SJSA1 (cell line): ENCODE data around the gene CAMTA1. TPM values are rescaled to one million over a fixed set of nuclear protein-coding genes. Genes with fewer than 3 reads are reported as not detected.

Experiments
- DNase-seq, 2 experiments: peaks; one replicate each; pipeline ENCODE4 v3.0.0-alpha.2; 2015 to 2020; ENCODE audit warnings: low spot score in 2 of 2, low read depth in 1 of 2
- H3K27ac ChIP-seq: fragments of 250-450 bp; sonication (Bioruptor Pico); 2 replicates; pipeline ENCODE4 v1.5.1; 2020; ENCODE audit warnings: mild to moderate bottlenecking, moderate library complexity
- H3K27me3 ChIP-seq: fragments of 250-450 bp; sonication (Bioruptor Pico); replicated peaks from 2 replicates; pipeline ENCODE4 v1.5.1; 2020; ENCODE audit warnings: mild to moderate bottlenecking, moderate library complexity
- H3K36me3 ChIP-seq: fragments of 250-450 bp; sonication (Bioruptor Pico); 2 replicates; pipeline ENCODE4 v1.5.1; 2020; ENCODE audit warnings: mild to moderate bottlenecking
- H3K4me1 ChIP-seq: fragments of 250-450 bp; sonication (Bioruptor Pico); replicated peaks from 2 replicates; pipeline ENCODE4 v1.6.1; 2021; ENCODE audit warnings: mild to moderate bottlenecking
- H3K4me3 ChIP-seq: fragments of 250-450 bp; sonication (Bioruptor Pico); 2 replicates; pipeline ENCODE4 v1.5.1; 2020; ENCODE audit warnings: mild to moderate bottlenecking
- H3K9me3 ChIP-seq: fragments of 250-450 bp; sonication (Bioruptor Pico); replicated peaks from 2 replicates; pipeline ENCODE4 v1.5.1; 2020; ENCODE audit warnings: mild to moderate bottlenecking
- total RNA-seq: library from RNA; depleted of rRNA; stranded (reverse); fragments of >200 nt; shearing (Covaris generic); gene quantifications from 2 replicates; pipeline ENCODE4 v1.2.3, GENCODE V29; 2014

The CAMTA1 gene
- total RNA-seq, 1 experiment from 2014 or later: 136 TPM

- no peak overlapping the region for H3K4me3 ChIP-seq
- H3K27me3 ChIP-seq: 0 out of 2 replicates have a peak, but pooled peaks cover 3% of the 10 kb centered on the region
- no peaks in the 10 kb centered on the region for H3K4me1 ChIP-seq
- no peaks in the 10 kb centered on the region for H3K9me3 ChIP-seq
- no peak for DNase-seq
- H3K27ac ChIP-seq: no peak overlapping the region
- no peaks in the 10 kb centered on the region for H3K36me3 ChIP-seq
These were observed 726.1 kb downstream of the CAMTA1 start for GRCh38 chr1:7511381-7511780.

GRCh38 chr1:7513081-7513480 is 727.8 kb downstream of the CAMTA1 start:
- DNase-seq: no peak
- Histone ChIP-seq H3K27me3 (no peaks in the 10 kb centered on the region; the same call in 1 of the 2 replicates), H3K4me3 (no peak overlapping the region), H3K4me1 (no peaks in the 10 kb centered on the region), H3K27ac (no peak overlapping the region), H3K9me3 (no peaks in the 10 kb centered on the region), H3K36me3 (no peaks in the 10 kb centered on the region)

- Histone ChIP-seq H3K4me3 (no peak overlapping the region), H3K4me1 (no peaks in the 10 kb centered on the region), H3K27me3 (no peaks in the 10 kb centered on the region; the same call in 1 of the 2 replicates), H3K9me3 (no peaks in the 10 kb centered on the region), H3K36me3 (no peaks in the 10 kb centered on the region), H3K27ac (no peak overlapping the region)
- DNase-seq: no peak
These were observed 729.9 kb downstream of the CAMTA1 start for GRCh38 chr1:7515175-7515574.

GRCh38 chr1:7515904-7516303 is 730.6 kb downstream of the CAMTA1 start:
- no peaks in the 10 kb centered on the region for H3K9me3 ChIP-seq
- H3K27ac ChIP-seq: no peak overlapping the region
- no peaks in the 10 kb centered on the region for H3K36me3 ChIP-seq
- no peak overlapping the region for H3K4me3 ChIP-seq
- DNase-seq: no peak
- no peaks in the 10 kb centered on the region for H3K4me1 ChIP-seq
- no peaks in the 10 kb centered on the region; the same call in 1 of the 2 replicates for H3K27me3 ChIP-seq

GRCh38 chr1:7516341-7516740 is 731.1 kb downstream of the CAMTA1 start:
- H3K36me3 ChIP-seq: no peaks in the 10 kb centered on the region
- H3K27ac ChIP-seq: no peak overlapping the region
- no peaks in the 10 kb centered on the region for H3K4me1 ChIP-seq
- no peak overlapping the region for H3K4me3 ChIP-seq
- no peak for DNase-seq
- no peaks in the 10 kb centered on the region; the same call in 1 of the 2 replicates for H3K27me3 ChIP-seq
- H3K9me3 ChIP-seq: no peaks in the 10 kb centered on the region

GRCh38 chr1:7516929-7517328 is 731.7 kb downstream of the CAMTA1 start:
- peaks cover 3% of the 10 kb centered on the region; the same call in 1 of the 2 replicates for H3K27me3 ChIP-seq
- H3K27ac ChIP-seq: no peak overlapping the region
- no peak overlapping the region for H3K4me3 ChIP-seq
- no peaks in the 10 kb centered on the region for H3K36me3 ChIP-seq
- DNase-seq: no peak
- no peaks in the 10 kb centered on the region for H3K9me3 ChIP-seq
- no peaks in the 10 kb centered on the region for H3K4me1 ChIP-seq

GRCh38 chr1:7517611-7518330 is 732.5 kb downstream of the CAMTA1 start:
- no peak for DNase-seq
- Histone ChIP-seq H3K4me1 (no peaks in the 10 kb centered on the region), H3K27me3 (peaks cover 6% of the 10 kb centered on the region; the same call in 1 of the 2 replicates), H3K27ac (no peak overlapping the region), H3K4me3 (no peak overlapping the region), H3K9me3 (no peaks in the 10 kb centered on the region), H3K36me3 (no peaks in the 10 kb centered on the region)

GRCh38 chr1:7518411-7518810 is 733.2 kb downstream of the CAMTA1 start:
- H3K4me1 ChIP-seq: no peaks in the 10 kb centered on the region
- no peaks in the 10 kb centered on the region for H3K36me3 ChIP-seq
- H3K9me3 ChIP-seq: no peaks in the 10 kb centered on the region
- H3K27me3 ChIP-seq: peaks cover 11% of the 10 kb centered on the region
- no peak overlapping the region for H3K27ac ChIP-seq
- DNase-seq: no peak
- no peak overlapping the region for H3K4me3 ChIP-seq

GRCh38 chr1:7519181-7519860 is 734.1 kb downstream of the CAMTA1 start:
- DNase-seq: no peak
- H3K9me3 ChIP-seq: no peaks in the 10 kb centered on the region
- no peaks in the 10 kb centered on the region for H3K4me1 ChIP-seq
- no peak overlapping the region for H3K4me3 ChIP-seq
- no peak overlapping the region for H3K27ac ChIP-seq
- peaks cover 11% of the 10 kb centered on the region for H3K27me3 ChIP-seq
- no peaks in the 10 kb centered on the region for H3K36me3 ChIP-seq

GRCh38 chr1:7519861-7520395 is 734.7 kb downstream of the CAMTA1 start:
- Histone ChIP-seq H3K4me3 (no peak overlapping the region), H3K27ac (no peak overlapping the region), H3K9me3 (no peaks in the 10 kb centered on the region), H3K4me1 (no peaks in the 10 kb centered on the region), H3K27me3 (peaks cover 11% of the 10 kb centered on the region), H3K36me3 (no peaks in the 10 kb centered on the region)
- no peak for DNase-seq

GRCh38 chr1:7520496-7520895 is 735.2 kb downstream of the CAMTA1 start:
- Histone ChIP-seq H3K27ac (no peak overlapping the region), H3K9me3 (no peaks in the 10 kb centered on the region), H3K4me1 (no peaks in the 10 kb centered on the region), H3K36me3 (no peaks in the 10 kb centered on the region), H3K4me3 (no peak overlapping the region), H3K27me3 (peaks cover 11% of the 10 kb centered on the region)
- DNase-seq: no peak

GRCh38 chr1:7524341-7525337 is 739.4 kb downstream of the CAMTA1 start:
- Histone ChIP-seq H3K36me3 (no peaks in the 10 kb centered on the region), H3K27me3 (peaks cover 11% of the 10 kb centered on the region), H3K4me3 (no peak overlapping the region), H3K4me1 (no peaks in the 10 kb centered on the region), H3K27ac (no peak overlapping the region), H3K9me3 (no peaks in the 10 kb centered on the region)
- no peak for DNase-seq

- Histone ChIP-seq H3K9me3 (no peaks in the 10 kb centered on the region), H3K36me3 (no peaks in the 10 kb centered on the region), H3K27ac (no peak overlapping the region), H3K27me3 (peaks cover 11% of the 10 kb centered on the region), H3K4me3 (no peak overlapping the region), H3K4me1 (no peaks in the 10 kb centered on the region)
- DNase-seq: no peak
These were observed 740.2 kb downstream of the CAMTA1 start for GRCh38 chr1:7525338-7526063.
